GM12873 (cell line): ENCODE results near the gene TRAPPC11.
A peak's percentile ranks its signal among the peaks of the same experiment; 100 is the strongest.

ENCODE experiments used
- CTCF ChIP-seq: IDR thresholded peaks from 2 replicates; pipeline ENCODE4 v1.5.1; 2012; ENCODE audit warnings: low read depth, mild to moderate bottlenecking, moderate library complexity, low read length, control low read depth; ENCODE audit not compliant: insufficient read depth; ENCODE audit errors: missing control alignments

TRAPPC11 gene

GRCh38 chr4:183659029-183659871 is at the start of gene TRAPPC11, which contains the start of gene RWDD4:
Gene TRAPPC11 (plus strand): TSS chr4:183659293. CDS start chr4:183663868, 4,575 bp downstream.
Gene RWDD4 (minus strand): TSS chr4:183659185. CDS start chr4:183658952, 233 bp downstream.
- peak; percentile 29 for TF ChIP-seq CTCF

GRCh38 chr4:183610033-183610432 is 49.1 kb upstream of the TRAPPC11 start:
- no peak for TF ChIP-seq CTCF

GRCh38 chr4:183610613-183611012 is 48.5 kb upstream of the TRAPPC11 start:
- no peak for TF ChIP-seq CTCF

- TF ChIP-seq CTCF: no peak
Measured at GRCh38 chr4:183611210-183611830, 47.8 kb upstream of the TRAPPC11 start.

GRCh38 chr4:183612329-183613250 is 46.5 kb upstream of the TRAPPC11 start:
- TF ChIP-seq CTCF: no peak

GRCh38 chr4:183617075-183617474 is 42.0 kb upstream of the TRAPPC11 start:
- TF ChIP-seq CTCF: no peak
